ENCODE results near the gene STX4.

DNA sequence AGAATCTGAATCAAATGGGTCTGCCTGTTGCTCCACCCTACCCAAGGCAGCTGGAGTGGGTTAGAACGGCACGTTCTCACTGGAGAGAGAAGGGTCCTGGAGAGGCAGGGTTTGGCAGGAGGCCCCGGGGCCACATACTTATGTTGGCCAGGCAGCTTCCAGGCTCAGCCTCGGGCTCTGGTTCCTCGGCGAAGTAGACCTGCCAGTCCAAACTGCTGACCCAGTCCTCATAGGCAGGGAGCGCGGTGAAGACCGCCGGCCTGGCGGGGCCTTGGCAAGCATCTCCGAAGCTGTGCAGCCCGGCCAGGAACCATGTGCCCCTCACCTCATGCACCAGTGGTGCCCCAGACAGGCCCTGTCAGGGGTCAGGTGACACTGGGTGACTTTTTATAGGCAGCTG, 50.6 kb downstream of the STX4 start:
- TF ChIP-seq POLR2A (IDR thresholded peaks at IDR 0.05; ENCODE audit: low read depth, low read length) (no peak), POLR2AphosphoS5 (IDR thresholded peaks at IDR 0.05; ENCODE audit: low read depth, low read length) (no peak), TAF1 (IDR thresholded peaks at IDR 0.05; ENCODE audit: low read depth, low read length) (no peak), PAX5 (IDR thresholded peaks at IDR 0.05; ENCODE audit: insufficient read depth, low read length, severe bottlenecking) (no peak), POU2F2 (IDR thresholded peaks at IDR 0.05; ENCODE audit: low read depth, low read length) (no peak), SPI1 (IDR thresholded peaks at IDR 0.05; ENCODE audit: low read depth, low read length) (no peak)
